GM21576 (cell line): Measurements from ENCODE around the gene CTRL.
"Not testable (repeated sequence)": the region's sequence is repeated elsewhere in the genome, so short reads cannot be mapped to it uniquely, and the experiment has no call there.

Experiments used
- ATAC-seq: cut with Tn5 transposase; IDR thresholded peaks from one replicate; pipeline ENCODE4 v1.9.1; 2021; ENCODE audit warnings: mild to moderate bottlenecking, moderate library complexity; ENCODE audit not compliant: unreplicated experiment

CTRL gene

DNA sequence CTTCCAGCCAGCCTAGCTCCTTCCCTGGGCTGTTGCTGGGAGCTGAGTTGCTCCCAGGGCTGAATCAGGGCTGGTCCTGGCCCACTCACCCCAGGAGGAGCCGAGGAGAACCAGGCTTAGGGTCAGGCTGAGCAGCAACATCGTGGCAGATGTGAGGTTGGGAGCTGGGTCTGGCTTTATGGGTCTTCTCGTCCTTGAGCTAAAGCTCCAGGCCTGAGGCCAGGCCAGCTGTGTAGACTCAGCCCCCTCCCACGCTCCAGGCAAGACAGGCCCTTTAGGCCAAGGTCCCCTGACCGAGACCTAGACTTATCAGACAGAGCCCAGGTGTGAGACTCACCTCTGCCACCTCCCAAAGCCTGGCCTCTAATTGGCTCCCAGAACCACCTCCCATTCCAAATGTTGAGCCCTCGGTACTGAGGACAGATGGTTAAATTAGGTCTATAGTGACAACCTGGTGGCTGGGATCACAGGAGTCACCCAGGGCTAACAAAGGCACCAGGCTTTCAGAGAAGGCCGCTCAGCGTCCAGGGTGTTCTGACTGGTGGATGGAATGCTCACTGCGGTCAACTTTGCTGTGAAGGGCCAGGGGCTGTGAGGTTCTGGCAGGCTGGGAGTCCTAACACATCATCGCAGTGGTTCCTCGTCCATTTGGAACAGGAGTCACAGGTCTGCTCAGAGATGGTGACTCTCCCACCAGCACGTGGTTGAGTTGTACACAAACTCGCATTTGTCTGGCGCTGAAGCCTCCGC, at the start of gene CTRL:
CTRL (minus strand) TSS at position 151 of the 750 bp plus-strand sequence; CDS start at position 141, 10 bp downstream.
- ATAC-seq: no peak

GRCh38 chr16:67979955-67980678, 48.5 kb upstream of the CTRL start, which contains the start of gene DPEP3:
Gene DPEP3 (minus strand): TSS chr16:67980499. CDS start chr16:67980380, 119 bp downstream.
- no peak for ATAC-seq

DNA sequence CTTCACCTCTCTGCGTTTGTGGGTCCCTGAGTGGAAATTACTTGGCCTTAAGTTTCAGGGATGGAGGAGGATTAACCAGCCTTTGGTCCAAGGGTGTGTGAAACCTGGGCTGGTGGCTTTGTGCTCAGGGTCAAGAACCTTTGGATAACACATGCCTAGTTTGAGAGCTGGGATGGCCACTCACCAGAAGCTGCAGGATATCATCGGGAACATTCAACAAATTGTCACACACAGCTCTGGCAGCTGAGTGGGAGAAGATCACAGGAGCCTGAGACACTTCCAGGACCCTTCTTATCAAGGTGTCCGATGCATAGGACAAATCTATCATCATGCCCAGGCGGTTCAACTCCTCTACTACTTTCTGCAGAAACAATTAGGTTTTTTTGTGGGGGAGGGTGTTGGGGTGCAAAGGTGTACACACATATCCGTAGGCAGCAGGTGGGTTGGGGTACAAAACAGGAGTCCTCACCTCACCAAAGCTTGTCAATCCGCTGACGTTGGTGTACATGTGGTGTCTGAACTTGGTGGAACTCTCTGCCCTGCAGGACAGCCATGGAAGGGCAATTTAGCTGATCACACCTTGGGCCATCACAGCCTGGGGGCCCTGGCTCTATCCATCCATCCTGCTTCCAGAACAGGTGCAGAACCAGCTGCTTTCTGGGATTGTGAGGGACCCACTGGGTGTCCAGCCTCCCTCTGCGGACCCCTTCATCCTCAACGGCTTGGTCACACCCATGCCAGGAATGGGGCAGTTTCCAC, 46.0 kb upstream of the CTRL start:
- ATAC-seq: no peak

DNA sequence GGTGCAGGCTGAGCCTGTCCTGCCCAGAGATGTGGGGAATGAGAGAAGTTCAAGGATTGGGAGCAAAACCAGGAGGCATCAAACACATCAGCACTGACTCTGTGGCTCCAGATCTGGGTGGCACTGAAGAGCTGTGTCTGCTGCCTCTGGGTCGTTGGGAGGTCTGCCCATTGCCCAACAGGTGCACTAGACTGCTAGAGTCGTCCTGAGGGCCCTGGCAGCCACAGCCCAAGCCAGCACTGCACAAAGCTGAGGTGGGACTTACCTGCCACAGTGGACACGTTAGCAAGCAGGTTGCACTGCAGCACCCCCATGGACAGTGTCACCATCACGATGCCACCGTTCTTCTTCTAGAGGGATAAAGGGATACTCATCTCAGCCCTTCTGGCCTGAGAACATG, 45.3 kb upstream of the CTRL start:
- ATAC-seq: no peak

DNA sequence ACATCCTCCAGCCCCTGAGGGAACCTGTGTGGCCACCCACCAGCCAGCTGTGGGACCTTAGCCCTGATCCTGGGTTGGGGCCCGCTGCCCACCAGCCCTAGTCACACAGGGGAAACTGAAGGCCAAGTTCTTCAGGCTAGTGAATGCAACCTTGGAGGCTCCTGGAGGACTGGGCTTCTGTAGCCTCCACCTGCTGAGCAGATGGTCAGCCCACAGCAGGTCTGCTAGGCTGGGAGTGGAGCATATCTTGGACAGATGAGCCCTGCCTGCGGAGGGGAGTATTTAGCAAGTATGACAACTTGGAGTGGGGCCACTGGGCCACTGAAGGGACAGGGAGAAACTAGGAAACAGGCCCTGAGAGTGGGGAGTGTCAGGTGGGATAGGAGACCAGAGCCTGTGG, 44.5 kb upstream of the CTRL start:
- ATAC-seq: no peak

DNA sequence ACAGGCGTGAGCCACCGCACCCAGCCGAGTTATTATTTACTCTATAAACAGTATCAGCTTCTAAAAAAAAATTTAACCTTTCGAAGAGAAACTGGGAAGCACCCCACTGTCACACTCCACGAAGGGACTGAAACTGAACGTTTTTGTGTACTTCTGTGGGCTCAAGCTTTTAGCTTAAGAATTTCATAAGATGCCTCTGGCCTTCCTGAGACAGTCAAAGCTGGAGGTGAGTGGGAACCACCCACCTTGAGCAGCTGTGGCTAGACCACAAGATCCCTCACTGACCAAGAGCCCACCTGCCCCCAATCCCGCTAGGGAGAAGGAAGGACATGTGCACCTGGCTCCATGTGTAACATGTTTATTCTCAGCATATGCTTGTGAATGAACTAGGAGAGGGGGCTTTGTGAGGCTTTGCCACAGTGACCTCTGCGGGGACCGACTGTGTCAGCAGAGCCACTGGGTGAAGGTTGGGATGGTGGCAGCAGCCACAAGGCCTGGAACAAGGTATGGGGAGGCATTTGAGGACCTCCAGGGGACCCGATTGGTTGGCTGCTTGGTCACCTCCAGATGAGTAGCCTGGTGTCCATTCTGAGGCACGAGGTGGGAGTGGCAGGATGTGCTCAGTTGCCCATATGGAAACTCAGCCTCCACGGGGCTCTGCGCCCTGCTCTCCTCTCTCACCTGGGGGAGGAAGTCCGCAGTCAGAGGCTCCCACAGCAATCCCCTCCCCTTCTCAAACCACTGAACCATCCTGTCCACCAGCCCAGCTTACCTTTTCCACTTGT, 43.9 kb upstream of the CTRL start:
- no peak for ATAC-seq

DNA sequence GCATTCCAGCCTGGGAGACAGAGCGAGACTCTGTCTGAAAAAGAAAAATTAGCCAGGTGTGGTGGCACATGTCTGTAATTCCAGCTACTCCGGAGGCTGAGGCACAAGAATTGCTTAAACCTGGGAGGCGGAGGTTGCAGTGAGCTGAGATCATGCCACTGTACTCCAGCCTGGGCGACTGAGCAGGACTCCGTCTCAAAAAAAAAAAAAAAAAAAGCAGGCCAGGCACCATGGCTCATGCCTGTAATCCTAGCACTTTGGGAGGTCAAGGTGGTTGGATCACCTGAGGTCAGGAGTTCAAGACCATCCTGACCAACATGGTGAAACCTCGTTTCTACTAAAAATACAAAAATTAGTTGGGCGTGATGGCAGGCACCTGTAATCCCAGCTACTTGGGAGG, 40.6 kb upstream of the CTRL start:
- not testable (repeated sequence) for ATAC-seq

GRCh38 chr16:67971111-67971510, 39.4 kb upstream of the CTRL start:
- no peak for ATAC-seq

DNA sequence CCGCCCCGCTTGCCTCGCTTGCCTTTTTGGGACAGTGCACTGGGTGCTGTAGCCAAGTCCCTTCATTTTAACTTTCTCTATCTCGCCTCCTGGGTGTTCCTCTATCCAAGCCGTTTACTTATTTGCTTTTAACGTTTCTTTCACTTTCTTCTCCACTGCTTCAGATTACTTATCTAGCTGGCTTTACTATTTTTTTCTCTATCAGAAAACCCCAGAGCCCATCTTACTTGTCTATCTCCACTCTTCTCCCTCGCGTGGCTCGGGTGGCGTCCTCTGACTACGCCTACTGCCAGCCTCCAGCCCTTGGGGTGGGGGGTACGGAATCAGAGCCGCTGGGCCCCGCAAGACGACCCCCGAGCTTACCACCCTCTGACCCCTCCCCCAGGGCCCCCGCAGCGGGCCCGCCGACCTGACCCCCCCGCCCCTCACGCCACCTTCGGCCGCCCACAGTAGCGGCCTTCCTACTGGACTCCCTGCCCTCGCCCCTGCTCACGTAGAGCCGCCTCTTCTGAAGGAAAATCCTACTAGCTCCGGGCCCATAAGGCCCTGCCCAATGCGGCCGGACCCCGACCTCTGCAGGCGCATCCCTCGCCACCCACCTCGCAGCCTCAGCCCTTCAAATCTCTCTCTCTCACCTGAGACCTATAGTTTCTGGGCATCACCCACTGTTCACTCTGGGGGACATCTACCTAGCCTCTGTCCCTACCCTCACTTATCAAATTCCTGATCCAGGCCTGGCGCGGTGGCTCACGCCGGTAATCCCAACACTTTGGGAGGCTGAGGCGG, 37.8 kb upstream of the CTRL start:
- ATAC-seq: no peak

GRCh38 chr16:67968400-67969253, 37.0 kb upstream of the CTRL start, which contains the start of gene SLC12A4:
Gene SLC12A4 (minus strand): TSS chr16:67968637. CDS start chr16:67968553, 84 bp downstream.
- ATAC-seq: peak; percentile 70

GRCh38 chr16:67967958-67968399, 36.3 kb upstream of the CTRL start:
- ATAC-seq: peak; percentile 23

DNA sequence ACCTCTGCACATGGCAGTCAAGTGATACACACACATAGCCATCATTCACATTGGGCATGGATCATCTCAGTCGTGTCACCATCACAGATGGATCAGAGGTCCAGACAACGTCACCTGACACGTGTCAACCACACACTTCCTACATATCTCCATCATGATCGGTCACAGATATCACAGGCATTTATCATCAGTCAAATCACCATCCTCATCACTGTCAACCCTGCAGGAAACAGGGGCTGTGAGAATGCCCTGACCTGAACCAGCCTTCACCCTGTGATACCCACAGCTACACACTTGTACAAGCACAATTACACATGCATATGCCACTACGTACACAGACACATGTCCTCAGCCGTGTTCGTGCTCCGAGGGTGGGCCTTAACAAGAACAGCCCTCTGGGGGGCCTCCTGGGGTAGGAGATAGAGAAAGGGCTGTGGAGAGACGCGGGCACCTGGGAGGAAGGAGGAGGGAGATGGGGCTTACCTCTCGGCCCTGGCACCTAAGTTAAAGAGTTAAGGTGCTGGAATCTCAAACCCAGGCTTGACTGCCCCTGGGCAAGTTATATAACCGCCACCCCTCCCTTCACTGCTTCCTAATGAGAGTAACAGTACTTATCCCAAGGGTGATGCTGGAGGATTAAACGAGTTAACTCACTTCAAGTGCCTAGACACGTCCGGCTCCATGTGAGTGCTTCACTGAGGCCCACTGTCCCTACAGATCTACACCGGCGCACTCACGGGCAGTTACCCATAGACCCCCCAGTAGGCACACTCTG, 35.7 kb upstream of the CTRL start:
- peak; percentile 4 for ATAC-seq

DNA sequence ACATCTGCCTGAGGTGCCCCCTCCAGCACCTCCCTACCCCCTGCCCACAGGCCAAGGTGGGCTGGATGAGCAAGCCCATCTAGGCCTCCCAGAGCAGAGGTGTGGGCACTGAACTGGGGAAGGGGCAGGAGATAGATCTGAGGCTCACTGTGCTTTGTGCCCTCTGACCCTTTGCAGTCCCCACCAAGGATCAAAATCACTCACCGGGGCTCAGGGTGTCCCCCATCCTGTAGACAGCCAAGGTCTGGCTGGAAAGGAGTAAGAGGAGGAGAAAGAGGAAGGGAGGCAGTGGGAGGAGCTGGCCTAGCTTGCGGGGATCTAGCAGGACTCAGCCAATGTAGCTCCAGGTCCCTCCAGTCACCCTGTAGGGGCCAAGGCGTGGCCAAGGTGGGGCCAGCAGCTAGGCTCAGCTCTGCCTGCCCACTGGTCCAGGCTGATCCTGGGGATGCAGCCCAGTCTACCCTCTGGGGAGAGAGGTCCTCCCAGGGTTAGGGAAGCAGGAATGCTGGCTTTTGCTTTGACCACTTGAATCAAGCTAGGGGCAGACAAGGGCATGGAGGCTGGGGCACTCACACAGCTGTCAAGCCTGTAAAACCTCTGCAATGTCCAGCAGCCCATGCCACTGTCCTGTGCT, 35.0 kb upstream of the CTRL start:
- ATAC-seq: no peak

- ATAC-seq: no peak
Observed at GRCh38 chr16:67965668-67966548, 34.2 kb upstream of the CTRL start.

- no peak for ATAC-seq
Observed at GRCh38 chr16:67964477-67965131, 32.9 kb upstream of the CTRL start.

DNA sequence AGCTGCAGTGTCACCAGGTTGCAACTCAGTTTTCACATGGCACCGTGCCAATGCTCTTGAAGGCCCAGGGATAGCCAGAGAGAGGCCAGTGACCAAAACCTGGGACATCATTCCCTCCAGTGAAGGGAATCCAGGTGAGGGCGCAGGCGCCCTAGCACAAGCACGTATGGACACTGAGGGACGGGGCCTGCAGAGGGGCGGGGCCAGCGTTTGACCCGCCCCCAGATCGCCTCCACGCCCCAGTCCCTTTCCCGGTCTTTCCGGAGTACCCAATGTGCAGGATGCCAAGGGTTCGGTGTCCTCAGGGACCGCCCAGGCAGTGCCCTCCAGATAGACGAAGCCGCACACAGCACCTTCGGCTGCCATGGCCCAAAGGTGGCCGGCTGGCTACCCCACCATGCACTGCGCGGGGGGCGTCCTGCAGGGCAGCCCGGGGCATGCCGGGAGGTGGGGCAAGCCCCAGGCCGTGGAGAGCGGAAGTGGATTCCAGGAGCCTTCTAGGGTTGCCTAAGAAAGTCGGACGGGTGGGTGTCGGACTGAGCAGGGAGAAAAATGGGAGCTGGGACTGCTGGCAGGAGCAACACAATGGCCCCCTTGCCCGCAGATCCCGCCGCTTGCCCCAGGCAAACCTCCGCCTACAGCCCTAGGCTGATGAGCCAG, 32.1 kb upstream of the CTRL start:
- ATAC-seq: no peak
